GM21423 (cell line): ENCODE data around the gene NFYA.
"Not testable (repeated sequence)": the region's sequence is repeated elsewhere in the genome, so short reads cannot be mapped to it uniquely, and the experiment has no call there.

Source experiments
- ATAC-seq: cut with Tn5 transposase; IDR thresholded peaks from one replicate; pipeline ENCODE4 v1.9.1; 2021; ENCODE audit warnings: mild to moderate bottlenecking, moderate library complexity; ENCODE audit not compliant: unreplicated experiment

The NFYA gene

DNA sequence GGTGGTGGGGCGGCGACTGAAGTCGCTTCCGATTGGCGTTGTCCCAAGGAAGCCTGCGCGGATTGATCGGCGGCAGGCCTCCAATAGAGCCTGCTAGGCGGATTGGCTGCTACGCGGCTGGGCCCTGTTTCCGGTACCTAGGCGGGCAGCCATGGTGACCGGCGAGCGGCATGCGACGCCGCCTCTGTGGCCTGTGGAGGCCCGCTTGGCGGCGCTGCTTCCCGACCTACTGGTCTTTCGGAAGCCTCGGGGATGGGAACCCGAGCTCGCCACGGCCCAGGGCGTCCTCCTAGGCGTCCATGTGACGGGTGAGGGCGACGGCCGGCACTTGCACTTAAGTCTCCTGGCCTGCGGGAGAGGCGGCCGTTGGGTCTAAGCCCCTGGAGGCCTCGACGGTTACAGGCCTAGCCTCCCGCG, 28.1 kb downstream of the NFYA start:
- ATAC-seq: no peak

DNA sequence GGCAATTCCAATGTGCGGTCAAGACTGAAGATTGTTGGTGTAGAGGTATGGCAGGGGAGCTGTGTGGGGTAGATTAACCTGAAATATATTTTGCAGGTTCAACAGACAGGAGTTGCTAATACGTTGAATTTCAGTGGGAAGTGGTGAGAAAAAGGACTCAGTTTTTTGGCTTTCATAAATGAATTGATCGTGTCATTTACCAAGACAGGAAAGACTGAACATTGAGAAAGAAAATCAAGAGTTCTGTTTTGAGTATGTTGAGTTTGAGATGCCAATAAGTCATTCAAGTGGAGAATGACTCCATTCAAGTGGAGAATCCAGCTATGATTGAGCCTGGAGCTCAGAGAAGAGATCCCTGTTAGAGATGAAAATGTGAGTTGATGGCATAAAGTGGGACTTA, 31.1 kb downstream of the NFYA start:
- no peak for ATAC-seq

DNA sequence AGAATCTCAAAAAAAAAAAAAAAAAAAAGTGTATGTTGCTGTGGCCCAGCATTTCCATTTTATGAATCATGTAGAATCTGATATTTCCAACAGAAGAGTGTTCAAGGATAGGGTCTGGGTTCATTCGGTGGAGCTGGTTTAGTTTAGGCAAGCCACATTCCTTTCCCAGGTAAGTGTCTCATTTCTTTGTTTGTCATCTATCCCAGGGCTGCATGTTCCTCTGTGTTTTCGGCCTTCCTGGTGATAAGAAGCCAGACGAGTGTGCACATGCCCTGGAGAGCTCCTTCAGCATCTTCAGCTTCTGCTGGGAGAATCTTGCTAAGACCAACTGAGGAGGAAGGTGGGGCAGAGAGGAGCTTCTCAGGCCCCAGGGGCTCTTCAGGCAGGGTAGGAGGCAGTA, 38.2 kb downstream of the NFYA start:
- ATAC-seq: no peak

DNA sequence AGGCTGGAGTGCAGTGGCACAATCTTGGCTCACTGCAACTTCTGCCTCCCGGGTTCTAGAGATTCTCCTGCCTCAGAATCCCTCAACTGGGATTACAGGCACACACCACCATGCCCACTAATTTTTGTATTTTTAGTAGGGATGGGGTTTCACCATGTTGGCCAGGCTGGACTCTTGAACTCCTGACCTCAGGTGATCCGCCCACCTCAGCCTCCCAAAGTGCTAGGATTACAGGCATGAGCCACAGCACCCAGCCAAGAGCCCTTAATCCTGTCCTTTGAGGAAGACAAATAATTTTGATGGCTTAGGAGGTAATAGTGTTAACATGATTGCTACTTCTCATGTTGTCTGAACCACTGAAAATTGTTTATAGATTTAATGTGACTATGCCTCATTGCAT, 42.3 kb downstream of the NFYA start:
- not testable (repeated sequence) for ATAC-seq

DNA sequence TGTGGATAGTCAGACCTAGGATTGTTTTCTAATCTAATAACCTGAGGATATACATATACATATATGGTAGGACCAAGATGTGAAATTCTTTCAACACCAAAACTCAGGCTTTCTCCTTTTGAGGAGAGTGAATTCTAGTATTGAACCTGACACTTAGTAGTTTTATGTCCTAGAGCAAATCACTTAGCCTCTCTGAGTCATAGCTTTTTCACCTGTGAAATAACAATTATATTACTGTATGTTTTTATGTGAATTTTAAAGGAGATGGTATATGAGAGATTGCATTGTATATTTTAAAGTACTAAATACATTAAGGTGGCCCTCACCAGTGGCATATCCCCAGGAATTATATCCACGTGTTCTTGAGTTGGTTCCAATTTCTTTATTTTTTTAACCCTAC, 46.7 kb downstream of the NFYA start:
- no peak for ATAC-seq

DNA sequence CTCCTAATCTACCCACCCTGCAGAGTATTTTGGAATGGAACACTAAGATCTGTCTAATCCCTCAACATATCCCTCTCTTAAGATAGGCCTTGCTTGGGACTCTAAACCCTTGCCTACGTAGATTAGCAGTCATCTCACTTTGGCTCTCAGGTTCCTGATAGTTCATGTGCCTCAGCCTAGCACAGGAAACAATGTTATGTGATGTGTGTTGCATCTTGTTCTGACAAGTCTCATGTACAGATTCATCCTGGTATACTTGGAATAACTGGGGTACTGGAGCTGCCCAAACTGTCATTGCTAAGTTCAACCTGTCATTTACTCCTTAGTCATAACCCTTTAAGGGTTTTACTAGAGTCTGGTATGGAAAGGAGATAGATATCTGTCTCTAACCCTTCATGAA, 47.3 kb downstream of the NFYA start:
- ATAC-seq: no peak

DNA sequence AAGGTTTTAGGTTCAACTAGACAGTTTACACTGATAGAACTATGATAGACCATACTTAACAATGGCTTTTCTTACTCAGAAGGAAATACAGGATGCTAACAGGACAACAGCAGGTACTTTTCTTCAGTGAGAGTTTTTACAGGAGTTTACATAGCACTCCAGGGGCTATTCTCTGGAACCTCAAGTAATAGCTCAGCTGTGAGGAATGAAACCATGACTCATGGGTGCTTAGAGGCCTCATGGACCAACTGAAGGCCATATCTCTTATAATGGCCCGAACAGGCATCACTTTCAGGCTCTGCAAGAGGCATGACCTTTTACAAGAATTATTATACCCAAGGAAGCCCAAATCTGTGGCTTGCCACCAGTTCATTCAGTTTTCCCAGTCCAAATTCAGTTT, 49.6 kb downstream of the NFYA start:
- no peak for ATAC-seq

DNA sequence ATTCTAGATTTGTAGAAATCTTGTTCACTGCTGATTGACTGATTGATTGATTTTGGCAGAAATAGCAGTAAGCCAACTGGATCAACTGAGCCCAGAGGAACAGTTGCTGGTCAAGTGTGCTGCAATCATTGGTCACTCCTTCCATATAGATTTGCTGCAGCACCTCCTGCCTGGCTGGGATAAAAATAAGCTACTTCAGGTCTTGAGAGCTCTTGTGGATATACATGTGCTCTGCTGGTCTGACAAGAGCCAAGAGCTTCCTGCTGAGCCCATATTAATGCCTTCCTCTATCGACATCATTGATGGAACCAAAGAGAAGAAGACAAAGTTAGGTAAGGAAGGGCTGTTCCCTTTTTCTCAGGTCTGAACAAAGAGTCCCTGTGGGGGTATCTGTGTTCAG, 50.1 kb downstream of the NFYA start:
- no peak for ATAC-seq

DNA sequence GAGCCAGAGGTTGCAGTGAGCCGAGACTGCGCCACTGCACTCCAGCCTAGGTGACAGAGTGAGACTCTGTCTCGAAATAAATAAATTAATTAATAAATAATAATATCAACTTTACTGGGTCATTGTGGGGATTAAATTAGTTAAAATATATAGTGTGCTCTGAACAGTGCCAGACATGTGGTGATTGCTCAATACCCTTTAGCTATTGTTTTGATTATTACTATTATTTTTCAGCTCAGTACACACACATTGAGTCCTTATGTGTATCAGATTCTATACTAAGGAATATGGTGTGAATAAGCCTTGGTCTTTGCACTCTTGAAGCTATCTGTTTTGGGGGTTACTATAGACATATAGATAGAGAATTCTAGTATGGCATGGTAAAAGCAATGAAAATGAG, 52.5 kb downstream of the NFYA start:
- ATAC-seq: no peak

DNA sequence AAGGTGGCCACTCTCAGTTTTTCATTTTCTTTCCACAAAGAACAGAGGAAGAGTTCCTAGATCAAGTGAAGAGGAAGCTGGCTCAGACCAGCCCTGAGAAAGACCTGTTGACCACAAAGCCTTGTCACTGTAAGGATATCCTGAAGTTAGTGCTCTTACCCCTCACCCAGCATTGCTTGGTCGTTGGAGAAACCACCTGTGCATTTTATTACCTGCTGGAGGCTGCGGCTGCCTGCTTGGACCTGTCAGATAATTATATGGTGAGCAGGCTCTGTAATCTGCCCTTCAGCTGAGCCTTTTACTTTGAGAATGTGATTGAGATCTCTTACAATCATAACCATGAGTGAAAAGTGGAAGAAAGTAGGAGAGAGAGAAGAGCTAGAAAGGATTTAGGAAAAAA, 59.5 kb downstream of the NFYA start:
- ATAC-seq: no peak

DNA sequence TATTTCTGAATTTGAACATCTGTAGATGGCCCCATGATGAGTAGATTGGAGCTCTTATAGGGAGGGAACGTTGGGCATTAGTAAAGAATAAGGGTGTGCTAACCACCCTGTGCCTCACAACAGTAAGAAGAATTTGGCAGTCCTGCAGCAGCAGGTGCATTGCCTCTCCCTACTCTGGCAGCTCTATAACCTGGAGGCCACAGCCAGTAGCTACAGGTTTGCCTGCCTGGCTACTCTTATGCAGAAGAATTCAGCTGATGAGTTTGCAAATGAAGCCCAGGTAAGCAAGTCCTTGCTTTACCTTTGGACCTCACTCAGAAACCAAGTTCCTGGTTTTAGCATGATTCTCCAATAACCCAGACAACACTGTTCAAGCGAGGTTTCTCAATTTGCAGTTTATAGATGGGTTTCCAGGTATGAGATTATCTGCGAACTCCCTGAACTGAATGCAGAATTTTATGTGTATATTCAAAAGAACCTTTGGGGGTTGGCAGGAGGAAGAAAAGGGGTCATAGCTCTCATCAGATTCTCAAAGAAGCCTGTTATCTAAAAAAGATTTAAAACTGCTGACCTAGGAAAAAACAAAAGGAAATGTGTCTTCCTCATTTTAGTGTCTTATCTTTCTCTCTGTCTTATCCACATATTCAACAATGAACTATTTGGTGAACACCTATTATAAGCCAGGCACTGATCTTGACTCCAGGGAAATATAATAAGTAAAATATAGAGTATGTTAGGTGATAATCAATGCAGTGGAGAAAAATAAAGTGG, 62.5 kb downstream of the NFYA start:
- ATAC-seq: no peak

DNA sequence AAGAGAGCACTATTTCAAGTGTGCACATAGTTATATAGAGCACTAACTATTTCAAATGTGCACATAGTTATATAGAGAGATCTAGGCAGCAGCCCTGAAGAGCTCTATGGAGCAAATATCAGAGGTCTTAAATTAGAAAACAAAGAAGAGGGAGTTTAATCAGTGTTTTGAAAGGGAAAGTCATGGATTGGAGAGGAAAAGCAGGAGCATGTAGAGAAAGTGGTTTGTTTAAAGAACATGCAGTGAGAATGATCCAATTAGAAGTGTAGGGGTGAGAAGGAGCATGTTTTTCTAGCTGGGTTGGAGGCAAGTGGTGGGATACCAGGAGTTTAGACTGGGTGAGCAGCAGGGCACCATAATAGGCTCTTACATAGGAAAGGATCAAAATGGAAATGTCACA, 64.1 kb downstream of the NFYA start:
- ATAC-seq: no peak

DNA sequence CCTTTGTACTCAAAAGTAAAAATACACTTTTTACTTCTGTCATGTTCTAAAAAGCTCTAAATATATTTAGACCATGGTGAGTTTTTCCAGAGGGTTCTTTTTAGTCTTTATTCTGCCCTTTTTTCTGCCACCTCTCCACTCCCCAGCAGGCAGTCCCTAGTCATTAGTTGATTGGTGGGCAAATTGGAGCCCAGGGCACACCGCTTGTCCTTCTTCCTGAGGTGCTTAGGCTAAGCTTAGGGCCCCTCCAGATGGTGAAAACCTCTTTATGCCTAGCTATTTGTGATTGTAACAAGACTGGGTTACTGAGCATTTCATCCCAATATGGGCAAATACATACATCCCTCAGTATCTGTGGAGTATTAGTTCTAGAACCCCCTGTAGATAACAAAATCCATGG, 75.1 kb downstream of the NFYA start:
- no peak for ATAC-seq
